ENCODE data around the gene WRAP53. TPM values are rescaled to one million over a fixed set of nuclear protein-coding genes. Genes with fewer than 3 reads are reported as not detected.

The WRAP53 gene
- total and polyA plus RNA-seq, 10 of the 15 experiments (the other 5 are each of a cell fraction or from before 2014, with no cell fraction given), result 1.9 to 42.0 (median 21.9) TPM

DNA sequence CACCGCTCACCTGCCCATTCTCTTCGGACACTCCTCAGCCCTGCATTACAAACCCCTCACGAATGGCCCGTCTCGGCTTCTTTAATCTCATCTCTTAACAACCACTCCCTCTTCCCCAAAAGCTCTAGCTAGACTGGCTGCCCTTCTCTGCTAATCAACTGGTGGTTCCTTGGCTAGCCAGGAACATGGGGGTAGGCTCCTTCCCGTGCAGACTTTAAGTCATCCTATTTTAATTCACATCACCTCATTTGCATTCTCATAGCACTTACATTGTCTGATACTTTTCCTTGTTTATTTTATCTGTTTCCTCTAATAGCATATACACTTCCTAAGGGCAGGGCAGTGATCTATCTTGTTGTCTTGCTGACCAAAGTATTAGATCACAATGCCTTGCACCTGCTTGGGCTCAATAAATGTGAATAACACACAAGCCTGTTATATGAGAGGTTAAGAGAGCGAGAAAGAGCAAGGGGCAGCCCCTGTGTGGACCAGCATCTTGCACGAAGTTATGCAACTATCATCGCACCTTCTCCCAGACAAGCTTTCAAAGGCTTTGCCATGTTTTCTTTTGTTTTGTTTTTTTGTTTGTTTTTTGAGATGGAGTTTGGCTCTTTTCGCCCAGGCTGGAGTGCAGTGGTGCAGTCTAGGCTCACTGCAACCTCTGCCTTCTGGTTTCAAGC is 10.7 kb upstream of the WRAP53 start (continued):
- TF ChIP-seq, protein P1, sequence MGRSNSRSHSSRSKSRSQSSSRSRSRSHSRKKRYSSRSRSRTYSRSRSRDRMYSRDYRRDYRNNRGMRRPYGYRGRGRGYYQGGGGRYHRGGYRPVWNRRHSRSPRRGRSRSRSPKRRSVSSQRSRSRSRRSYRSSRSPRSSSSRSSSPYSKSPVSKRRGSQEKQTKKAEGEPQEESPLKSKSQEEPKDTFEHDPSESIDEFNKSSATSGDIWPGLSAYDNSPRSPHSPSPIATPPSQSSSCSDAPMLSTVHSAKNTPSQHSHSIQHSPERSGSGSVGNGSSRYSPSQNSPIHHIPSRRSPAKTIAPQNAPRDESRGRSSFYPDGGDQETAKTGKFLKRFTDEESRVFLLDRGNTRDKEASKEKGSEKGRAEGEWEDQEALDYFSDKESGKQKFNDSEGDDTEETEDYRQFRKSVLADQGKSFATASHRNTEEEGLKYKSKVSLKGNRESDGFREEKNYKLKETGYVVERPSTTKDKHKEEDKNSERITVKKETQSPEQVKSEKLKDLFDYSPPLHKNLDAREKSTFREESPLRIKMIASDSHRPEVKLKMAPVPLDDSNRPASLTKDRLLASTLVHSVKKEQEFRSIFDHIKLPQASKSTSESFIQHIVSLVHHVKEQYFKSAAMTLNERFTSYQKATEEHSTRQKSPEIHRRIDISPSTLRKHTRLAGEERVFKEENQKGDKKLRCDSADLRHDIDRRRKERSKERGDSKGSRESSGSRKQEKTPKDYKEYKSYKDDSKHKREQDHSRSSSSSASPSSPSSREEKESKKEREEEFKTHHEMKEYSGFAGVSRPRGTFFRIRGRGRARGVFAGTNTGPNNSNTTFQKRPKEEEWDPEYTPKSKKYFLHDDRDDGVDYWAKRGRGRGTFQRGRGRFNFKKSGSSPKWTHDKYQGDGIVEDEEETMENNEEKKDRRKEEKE (IDR thresholded peaks at IDR 0.05), result no peak
- TF ChIP-seq ATF7 (IDR thresholded peaks at IDR 0.05; ENCODE audit: low read depth), result no peak
- no peak for TF ChIP-seq JUND (IDR thresholded peaks at IDR 0.05; ENCODE audit: low read depth, low read length)
- TF ChIP-seq KAT2A (conservative IDR thresholded peaks at IDR 0.05; ENCODE audit: control insufficient read depth, low read depth, low read length), result no peak
- no peak for TF ChIP-seq SRF (IDR thresholded peaks at IDR 0.05; ENCODE audit: low read depth in 2 of 2, low read length in 2 of 2)
- TF ChIP-seq STAT1 (conservative IDR thresholded peaks at IDR 0.05), result no peak
- TF ChIP-seq CHD1 (IDR thresholded peaks at IDR 0.05; ENCODE audit: low read depth, low read length), result no peak
- TF ChIP-seq, protein P2, sequence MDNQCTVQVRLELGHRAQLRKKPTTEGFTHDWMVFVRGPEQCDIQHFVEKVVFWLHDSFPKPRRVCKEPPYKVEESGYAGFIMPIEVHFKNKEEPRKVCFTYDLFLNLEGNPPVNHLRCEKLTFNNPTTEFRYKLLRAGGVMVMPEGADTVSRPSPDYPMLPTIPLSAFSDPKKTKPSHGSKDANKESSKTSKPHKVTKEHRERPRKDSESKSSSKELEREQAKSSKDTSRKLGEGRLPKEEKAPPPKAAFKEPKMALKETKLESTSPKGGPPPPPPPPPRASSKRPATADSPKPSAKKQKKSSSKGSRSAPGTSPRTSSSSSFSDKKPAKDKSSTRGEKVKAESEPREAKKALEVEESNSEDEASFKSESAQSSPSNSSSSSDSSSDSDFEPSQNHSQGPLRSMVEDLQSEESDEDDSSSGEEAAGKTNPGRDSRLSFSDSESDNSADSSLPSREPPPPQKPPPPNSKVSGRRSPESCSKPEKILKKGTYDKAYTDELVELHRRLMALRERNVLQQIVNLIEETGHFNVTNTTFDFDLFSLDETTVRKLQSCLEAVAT (IDR thresholded peaks at IDR 0.05), result no peak
- no peak for TF ChIP-seq BACH1 (IDR thresholded peaks at IDR 0.05; ENCODE audit: borderline replicate concordance)
- no peak for TF ChIP-seq MYB (IDR thresholded peaks at IDR 0.05; ENCODE audit: borderline replicate concordance, low read depth, low read length)
- TF ChIP-seq ETV6 (conservative IDR thresholded peaks at IDR 0.05 in 1 of 2, IDR thresholded peaks at IDR 0.05 in 1 of 2; ENCODE audit: borderline replicate concordance in 1 of 2, low read depth in 1 of 2), result no peak
- no peak for TF ChIP-seq E2F8 (IDR thresholded peaks at IDR 0.05; ENCODE audit: low read depth, partially characterized antibody)
- no peak for TF ChIP-seq HCFC1 (IDR thresholded peaks at IDR 0.05; ENCODE audit: low read length)
- TF ChIP-seq PKNOX1 (IDR thresholded peaks at IDR 0.05), result no peak
- no peak for TF ChIP-seq BRCA1 (IDR thresholded peaks at IDR 0.05; ENCODE audit: low read depth, low read length)
